Pulmonary artery endothelial cell (primary cell): ENCODE measurements around the gene CCDC200. TPM values are rescaled to one million over a fixed set of nuclear protein-coding genes. Genes with fewer than 3 reads are reported as not detected.
"Not testable (repeated sequence)": the region's sequence is repeated elsewhere in the genome, so short reads cannot be mapped to it uniquely, and the experiment has no call there.

ENCODE experiments used
- DNase-seq: peaks from one replicate; pipeline ENCODE4 v3.0.0-alpha.2; 2011; ENCODE audit warnings: low read depth, low spot score
- total RNA-seq: library from RNA; depleted of rRNA; stranded (reverse); fragments of >200 nt; gene quantifications from 2 replicates; pipeline ENCODE4 v1.2.3, GENCODE V29; 2014

Gene CCDC200
- total RNA-seq, 1 donor from 2014 or later, result not detected

GRCh38 chr17:43216369-43216761 lies 12.1 kb downstream of the CCDC200 start:
- no peak for DNase-seq

- no peak for DNase-seq
These were observed 13.1 kb downstream of the CCDC200 start for GRCh38 chr17:43215341-43215740.

- DNase-seq, result no peak
These were observed 14.9 kb downstream of the CCDC200 start for GRCh38 chr17:43213545-43213944.

GRCh38 chr17:43212641-43213490 lies 15.6 kb downstream of the CCDC200 start:
- no peak for DNase-seq

- peak; percentile 57 for DNase-seq
These were observed 16.7 kb downstream of the CCDC200 start, which contains the start of gene TMEM106A for GRCh38 chr17:43211480-43212402. Gene TMEM106A (plus strand): TSS chr17:43211875. CDS start chr17:43213042, 1,167 bp downstream.

- no peak for DNase-seq
These were observed 17.3 kb downstream of the CCDC200 start for GRCh38 chr17:43211123-43211479.

GRCh38 chr17:43210576-43210975 lies 17.8 kb downstream of the CCDC200 start:
- no peak for DNase-seq

GRCh38 chr17:43203013-43203412 lies 25.4 kb downstream of the CCDC200 start:
- DNase-seq, result not testable (repeated sequence)

GRCh38 chr17:43200127-43200526 lies 28.3 kb downstream of the CCDC200 start:
- no peak for DNase-seq

GRCh38 chr17:43199633-43200032 lies 28.8 kb downstream of the CCDC200 start:
- DNase-seq, result no peak

GRCh38 chr17:43193251-43193650 lies 35.2 kb downstream of the CCDC200 start:
- DNase-seq, result no peak

- not testable (repeated sequence) for DNase-seq
These were observed 41.8 kb downstream of the CCDC200 start for GRCh38 chr17:43186656-43187055.

GRCh38 chr17:43183921-43184320 lies 44.5 kb downstream of the CCDC200 start:
- no peak for DNase-seq

- DNase-seq, result no peak
These were observed 52.3 kb downstream of the CCDC200 start for GRCh38 chr17:43176119-43176570.

GRCh38 chr17:43175213-43176118 lies 53.0 kb downstream of the CCDC200 start:
- no peak for DNase-seq

GRCh38 chr17:43171586-43172487 lies 56.6 kb downstream of the CCDC200 start:
- DNase-seq, result peak; percentile 71
